GM13977 (cell line): ENCODE results near the gene INHBB.

Experiments
- DNase-seq: peaks from one replicate; pipeline ENCODE4 v3.0.0; 2012; ENCODE audit warnings: low spot score
- CTCF ChIP-seq: IDR thresholded peaks from 2 replicates; pipeline ENCODE4 v1.5.1; 2012; ENCODE audit warnings: mild to moderate bottlenecking, control low read depth; ENCODE audit not compliant: insufficient read depth; ENCODE audit errors: extremely low read depth, missing control alignments
- in situ Hi-C: fragments of 300-500 bp; cut with MboI; formaldehyde crosslinking; loops from one replicate; pipeline ENCODE4 v1.12.0; 2022; ENCODE audit warnings: low sequenced_read_pairs, low pct_unique_long_range_greater_than_20kb, mixed read lengths, inconsistent platforms; ENCODE audit not compliant: unreplicated experiment

The INHBB gene

DNA sequence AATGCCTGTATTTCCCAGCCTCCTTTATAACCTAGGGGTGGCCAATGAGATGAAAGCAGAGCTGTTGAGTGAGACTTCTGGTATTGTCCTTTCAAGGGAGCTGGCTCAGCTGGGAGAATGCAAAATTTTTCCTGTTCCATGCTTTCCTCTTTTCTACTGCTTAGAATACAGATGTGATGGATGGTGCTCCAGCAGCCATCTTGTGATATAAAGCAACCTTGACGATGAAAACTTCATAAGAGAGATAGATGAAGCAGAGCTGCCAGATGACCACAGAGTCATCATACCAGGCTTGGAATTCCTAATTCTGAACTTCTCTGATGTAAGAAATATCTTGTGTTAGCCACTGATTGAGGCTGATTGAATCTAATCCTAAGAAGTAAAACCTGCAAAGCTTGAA, 11.9 kb upstream of the INHBB start:
- no peak for DNase-seq
- no peak for TF ChIP-seq CTCF
- in situ Hi-C loops, result loop anchor here (25.0 kb wide), 1 partner anchor 328 kb away; no protein-coding TSS in a partner anchor

- TF ChIP-seq CTCF, result no peak
- DNase-seq, result no peak
- in situ Hi-C loops, result loop anchor here (25.0 kb wide), 1 partner anchor 326 kb away; no protein-coding TSS in a partner anchor
These were observed 9.2 kb upstream of the INHBB start for GRCh38 chr2:120336749-120337148.

GRCh38 chr2:120338015-120338414, 7.9 kb upstream of the INHBB start:
- no peak for DNase-seq
- in situ Hi-C loops, result loop anchor here (25.0 kb wide), 1 partner anchor 324 kb away; no protein-coding TSS in a partner anchor
- no peak for TF ChIP-seq CTCF

DNA sequence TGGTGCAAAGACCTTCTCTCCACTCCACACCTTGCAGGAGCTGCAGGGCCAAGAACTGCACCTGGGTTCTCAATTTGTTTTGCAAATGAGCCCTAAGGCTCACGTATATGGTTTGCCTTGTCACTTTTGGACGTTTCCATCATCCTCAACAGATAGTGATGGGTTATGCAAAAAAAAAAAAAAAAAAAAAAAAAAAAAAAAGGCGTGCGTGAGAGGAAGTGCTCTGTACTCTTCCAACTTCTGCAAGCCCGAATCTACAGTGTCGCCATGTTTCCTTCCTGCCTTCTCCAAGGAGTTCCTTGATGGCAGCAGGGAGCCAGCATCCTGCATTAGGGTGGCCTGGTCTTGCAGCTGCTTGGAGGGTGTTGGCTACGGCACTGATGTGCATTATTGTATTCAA, 4.0 kb upstream of the INHBB start:
- in situ Hi-C loops, result loop anchor here (25.0 kb wide), 1 partner anchor 320 kb away; no protein-coding TSS in a partner anchor

DNA sequence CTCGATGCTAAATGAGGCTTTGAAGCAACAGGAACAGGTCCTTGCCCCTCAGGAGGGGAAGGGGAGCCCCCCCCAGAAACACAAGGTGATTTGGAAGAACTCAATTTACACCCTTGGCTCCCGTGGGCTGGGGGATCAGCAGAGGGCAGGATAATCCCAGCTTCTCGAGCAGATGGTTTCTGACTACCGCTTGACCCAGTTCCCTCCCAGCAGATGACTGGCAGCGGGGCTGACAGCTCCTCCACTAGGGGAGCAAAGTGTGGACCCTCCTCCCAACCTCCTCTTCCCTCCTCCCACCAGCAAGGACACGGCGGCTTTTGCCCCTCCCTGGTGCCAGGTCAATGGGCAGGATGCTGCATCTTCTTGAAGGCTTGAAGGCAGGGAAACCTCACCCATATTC, 3.5 kb upstream of the INHBB start:
- in situ Hi-C loops, result loop anchor here (25.0 kb wide), 1 partner anchor 320 kb away; no protein-coding TSS in a partner anchor

More for the DNA sequence above, 4.0 kb upstream of the INHBB start:
- no peak for TF ChIP-seq CTCF
- no peak for DNase-seq

DNA sequence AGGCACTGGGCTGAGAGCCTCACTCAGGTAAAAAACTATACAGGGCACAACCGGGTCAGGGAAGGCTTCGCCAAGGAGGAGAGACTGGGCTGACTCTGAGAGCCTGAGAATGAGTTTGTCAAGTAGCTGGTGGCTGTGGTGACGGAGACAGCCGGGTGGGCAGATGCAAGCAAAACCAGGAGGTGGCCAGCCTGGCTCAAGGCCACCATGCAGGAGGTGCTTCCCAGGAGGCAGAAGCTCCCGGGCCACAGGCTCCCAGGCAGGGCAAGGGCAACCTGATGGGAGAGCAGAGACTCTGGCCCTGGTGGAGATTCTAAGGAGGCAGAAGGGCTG, 2.9 kb upstream of the INHBB start:
- DNase-seq, result no peak
- in situ Hi-C loops, result loop anchor here (25.0 kb wide), 1 partner anchor 319 kb away; no protein-coding TSS in a partner anchor
- no peak for TF ChIP-seq CTCF

More for the DNA sequence above, 3.5 kb upstream of the INHBB start:
- TF ChIP-seq CTCF, result no peak
- no peak for DNase-seq

- TF ChIP-seq CTCF, result peak; percentile 79
- DNase-seq, result peak; percentile 86
- in situ Hi-C loops, result loop anchor here (25.0 kb wide), 1 partner anchor 319 kb away; no protein-coding TSS in a partner anchor
These were observed 2.4 kb upstream of the INHBB start for GRCh38 chr2:120343433-120344105.
